Liver (tissue), 9 donors: Measurements from ENCODE around the gene SKIC8. TPM values are rescaled to one million over a fixed set of nuclear protein-coding genes. Genes with fewer than 3 reads are reported as not detected.

ENCODE experiments used
- DNase-seq: peaks from one replicate; pipeline ENCODE4 v3.0.0-alpha.2; 2017; ENCODE audit warnings: low spot score
- H3K27ac ChIP-seq, 2 donors: one replicate each; pipeline ENCODE4 v1.7.0; 2013; ENCODE audit warnings: inconsistent platforms in 2 of 2, low read length in 2 of 2, control low read depth in 1 of 2, low read depth in 1 of 2, mild to moderate bottlenecking in 1 of 2
- H3K27me3 ChIP-seq, 4 donors: one replicate each; pipeline versions ENCODE4 v1.6.1 to v1.7.0; 2013; ENCODE audit warnings: low read length in 3 of 4, inconsistent platforms in 1 of 4, mild to moderate bottlenecking in 1 of 4, moderate library complexity in 1 of 4; ENCODE audit not compliant: control insufficient read depth in 4 of 4, insufficient read depth in 4 of 4
- H3K36me3 ChIP-seq, 4 donors: one replicate each; pipeline versions ENCODE4 v1.6.1 to v1.7.0; 2013; ENCODE audit warnings: low read length in 3 of 4, mild to moderate bottlenecking in 3 of 4, low read depth in 1 of 4, moderate library complexity in 1 of 4; ENCODE audit not compliant: control insufficient read depth in 4 of 4, insufficient read depth in 3 of 4
- H3K4me1 ChIP-seq, 4 donors: one replicate each; pipeline versions ENCODE4 v1.6.1 to v1.7.0; 2013; ENCODE audit warnings: low read length in 3 of 4, mild to moderate bottlenecking in 3 of 4, moderate library complexity in 1 of 4; ENCODE audit not compliant: control insufficient read depth in 4 of 4, insufficient read depth in 4 of 4
- H3K4me3 ChIP-seq, 3 donors: one replicate each; pipeline versions ENCODE4 v1.6.1 to v1.7.0; 2013; ENCODE audit warnings: low read length in 3 of 3, control low read depth in 1 of 3, low read depth in 1 of 3, mild to moderate bottlenecking in 1 of 3
- H3K9ac ChIP-seq, 2 donors: one replicate each; pipeline ENCODE4 v1.7.0; 2013; ENCODE audit warnings: low read length in 2 of 2, mild to moderate bottlenecking in 2 of 2, moderate library complexity in 2 of 2, control low read depth in 1 of 2, low read depth in 1 of 2
- H3K9me3 ChIP-seq, 4 donors: one replicate each; pipeline versions ENCODE4 v1.6.1 to v1.7.0; 2013; ENCODE audit warnings: low read length in 3 of 4; ENCODE audit not compliant: control insufficient read depth in 4 of 4
- CTCF ChIP-seq: fragments of 150-350 bp; IDR thresholded peaks from 2 replicates; pipeline ENCODE4 v1.5.1; 2017; ENCODE audit warnings: improper control_type of control experiment, low read depth, low read length; ENCODE audit not compliant: missing input control
- EGR1 ChIP-seq, 2 donors: IDR thresholded peaks; 2 replicates each; pipeline ENCODE4 v1.6.1; 2016 to 2018; ENCODE audit warnings: antibody characterized with exemption in 2 of 2, low read depth in 2 of 2
- FOXA1 ChIP-seq: IDR thresholded peaks from 2 replicates; pipeline ENCODE4 v1.6.1; 2016; ENCODE audit warnings: antibody characterized with exemption
- FOXA2 ChIP-seq: IDR thresholded peaks from 2 replicates; pipeline ENCODE4 v1.6.1; 2016; ENCODE audit warnings: antibody characterized with exemption
- GABPA ChIP-seq, 2 donors: IDR thresholded peaks in 1 of 2; conservative IDR thresholded peaks in 1 of 2; 2 replicates each; pipeline ENCODE4 v1.6.1; 2016; ENCODE audit warnings: antibody characterized with exemption in 2 of 2, mild to moderate bottlenecking in 1 of 2, moderate library complexity in 1 of 2
- HNF4A ChIP-seq, 2 donors: conservative IDR thresholded peaks; 2 replicates each; pipeline ENCODE4 v1.6.1; 2016; ENCODE audit warnings: antibody characterized with exemption in 2 of 2, mild to moderate bottlenecking in 2 of 2
- HNF4G ChIP-seq: IDR thresholded peaks from 2 replicates; pipeline ENCODE4 v1.6.1; 2016; ENCODE audit warnings: antibody characterized with exemption
- JUND ChIP-seq, 2 donors: IDR thresholded peaks; 2 replicates each; pipeline ENCODE4 v1.6.1; 2016; ENCODE audit warnings: antibody characterized with exemption in 2 of 2
- NR2F2 ChIP-seq: IDR thresholded peaks from 2 replicates; pipeline ENCODE4 v1.6.1; 2016; ENCODE audit warnings: antibody characterized with exemption
- RAD21 ChIP-seq, 2 donors: IDR thresholded peaks; 2 replicates each; pipeline ENCODE4 v1.6.1; 2016; ENCODE audit warnings: antibody characterized with exemption in 2 of 2, mild to moderate bottlenecking in 2 of 2
- RXRA ChIP-seq, 2 donors: IDR thresholded peaks; 2 replicates each; pipeline ENCODE4 v1.6.1; 2017 to 2018; ENCODE audit warnings: antibody characterized with exemption in 2 of 2, mild to moderate bottlenecking in 1 of 2
- SP1 ChIP-seq: IDR thresholded peaks from 2 replicates; pipeline ENCODE4 v1.6.1; 2018; ENCODE audit warnings: antibody characterized with exemption, mild to moderate bottlenecking
- TAF1 ChIP-seq: conservative IDR thresholded peaks from 2 replicates; pipeline ENCODE4 v1.6.1; 2016; ENCODE audit warnings: antibody characterized with exemption, mild to moderate bottlenecking
- YY1 ChIP-seq: IDR thresholded peaks from 2 replicates; pipeline ENCODE4 v1.6.1; 2016; ENCODE audit warnings: antibody characterized with exemption, mild to moderate bottlenecking
- WGBS: extraction: QIAGEN DNeasy Blood & Tissue Kit; methylation state at CpG from one replicate; pipeline ENCODE4 v1.1.7; 2013; 5-methylcytosine and 5-hydroxymethylcytosine counted together
- polyA plus RNA-seq, 2 donors: library from polyadenylated mRNA; stranded (reverse) in 1 of 2; unstranded in 1 of 2; fragments of 200-250 nt in 1 of 2; fragments of >200 nt in 1 of 2; fragmentation: Nextera tagmentation in 1 of 2; extraction: Ambion mirVana in 1 of 2; gene quantifications; one replicate each; pipeline versions ENCODE4 v1.2.1 to v1.2.3, GENCODE V29; 2013 to 2015
- total RNA-seq, 2 donors: library from RNA; depleted of rRNA; stranded (reverse); fragments of >200 nt; gene quantifications; one replicate each; pipeline ENCODE4 v1.2.3, GENCODE V29; 2014
- TF ChIP-seq, protein P1 (sequence below): IDR thresholded peaks from 2 replicates; pipeline ENCODE4 v1.6.1; 2016; ENCODE audit warnings: antibody characterized with exemption
- TF ChIP-seq, protein P2 (sequence below): IDR thresholded peaks from 2 replicates; pipeline ENCODE4 v1.6.1; 2016; ENCODE audit warnings: antibody characterized with exemption
- TF ChIP-seq, protein P3 (sequence below): IDR thresholded peaks from 2 replicates; pipeline ENCODE4 v1.6.1; 2016; ENCODE audit warnings: antibody characterized with exemption
- TF ChIP-seq, protein P4 (sequence below): IDR thresholded peaks from 2 replicates; pipeline ENCODE4 v1.6.1; 2016; ENCODE audit warnings: antibody characterized with exemption, mild to moderate bottlenecking
- donor health status: healthy.
- donor health status: healthy.
- donor health status: healthy.
- donor health status: healthy.
- donor health status: healthy.

The SKIC8 gene
- total and polyA plus RNA-seq, 4 donors, result 33.4 to 48.7 (median 40.2) TPM

GRCh38 chr15:78272316-78272715, 27.1 kb downstream of the SKIC8 start:
- Histone ChIP-seq H3K4me1 (no peaks in the 10 kb centered on the region), H3K27ac (no peak overlapping the region), H3K36me3 (no peaks in the 10 kb centered on the region), H3K27me3 (no peaks in the 10 kb centered on the region), H3K4me3 (no peak overlapping the region), H3K9ac (no peak overlapping the region), H3K9me3 (no peaks in the 10 kb centered on the region)
- 92% methylated on average over 2 of the region's 2 CpGs for WGBS
- no peak for DNase-seq
- TF ChIP-seq, protein P1, sequence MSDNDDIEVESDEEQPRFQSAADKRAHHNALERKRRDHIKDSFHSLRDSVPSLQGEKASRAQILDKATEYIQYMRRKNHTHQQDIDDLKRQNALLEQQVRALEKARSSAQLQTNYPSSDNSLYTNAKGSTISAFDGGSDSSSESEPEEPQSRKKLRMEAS, result no peak
- TF ChIP-seq RAD21 (IDR thresholded peaks at IDR 0.05), result no peak
- TF ChIP-seq, protein P2, sequence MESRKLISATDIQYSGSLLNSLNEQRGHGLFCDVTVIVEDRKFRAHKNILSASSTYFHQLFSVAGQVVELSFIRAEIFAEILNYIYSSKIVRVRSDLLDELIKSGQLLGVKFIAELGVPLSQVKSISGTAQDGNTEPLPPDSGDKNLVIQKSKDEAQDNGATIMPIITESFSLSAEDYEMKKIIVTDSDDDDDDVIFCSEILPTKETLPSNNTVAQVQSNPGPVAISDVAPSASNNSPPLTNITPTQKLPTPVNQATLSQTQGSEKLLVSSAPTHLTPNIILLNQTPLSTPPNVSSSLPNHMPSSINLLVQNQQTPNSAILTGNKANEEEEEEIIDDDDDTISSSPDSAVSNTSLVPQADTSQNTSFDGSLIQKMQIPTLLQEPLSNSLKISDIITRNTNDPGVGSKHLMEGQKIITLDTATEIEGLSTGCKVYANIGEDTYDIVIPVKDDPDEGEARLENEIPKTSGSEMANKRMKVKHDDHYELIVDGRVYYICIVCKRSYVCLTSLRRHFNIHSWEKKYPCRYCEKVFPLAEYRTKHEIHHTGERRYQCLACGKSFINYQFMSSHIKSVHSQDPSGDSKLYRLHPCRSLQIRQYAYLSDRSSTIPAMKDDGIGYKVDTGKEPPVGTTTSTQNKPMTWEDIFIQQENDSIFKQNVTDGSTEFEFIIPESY, result no peak
- no peak for TF ChIP-seq TAF1

- TF ChIP-seq TAF1 (no peak), NR2F2 (no peak), FOXA2 (no peak), EGR1 (IDR thresholded peaks at IDR 0.05; ENCODE audit: low read depth in 2 of 2) (no peak), HNF4A (conservative IDR thresholded peaks at IDR 0.05) (no peak), HNF4G (no peak), GABPA (IDR thresholded peaks at IDR 0.05 in 1 of 2, conservative IDR thresholded peaks at IDR 0.05 in 1 of 2) (no peak), FOXA1 (no peak), YY1 (no peak), SP1 (no peak), RAD21 (IDR thresholded peaks at IDR 0.05) (no peak), CTCF (no peak), RXRA (IDR thresholded peaks at IDR 0.05) (no peak), JUND (IDR thresholded peaks at IDR 0.05) (no peak)
- TF ChIP-seq, protein P3, sequence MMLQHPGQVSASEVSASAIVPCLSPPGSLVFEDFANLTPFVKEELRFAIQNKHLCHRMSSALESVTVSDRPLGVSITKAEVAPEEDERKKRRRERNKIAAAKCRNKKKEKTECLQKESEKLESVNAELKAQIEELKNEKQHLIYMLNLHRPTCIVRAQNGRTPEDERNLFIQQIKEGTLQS, result no peak
- TF ChIP-seq, protein P2, result no peak
- TF ChIP-seq, protein P1, result no peak
- TF ChIP-seq, protein P4, sequence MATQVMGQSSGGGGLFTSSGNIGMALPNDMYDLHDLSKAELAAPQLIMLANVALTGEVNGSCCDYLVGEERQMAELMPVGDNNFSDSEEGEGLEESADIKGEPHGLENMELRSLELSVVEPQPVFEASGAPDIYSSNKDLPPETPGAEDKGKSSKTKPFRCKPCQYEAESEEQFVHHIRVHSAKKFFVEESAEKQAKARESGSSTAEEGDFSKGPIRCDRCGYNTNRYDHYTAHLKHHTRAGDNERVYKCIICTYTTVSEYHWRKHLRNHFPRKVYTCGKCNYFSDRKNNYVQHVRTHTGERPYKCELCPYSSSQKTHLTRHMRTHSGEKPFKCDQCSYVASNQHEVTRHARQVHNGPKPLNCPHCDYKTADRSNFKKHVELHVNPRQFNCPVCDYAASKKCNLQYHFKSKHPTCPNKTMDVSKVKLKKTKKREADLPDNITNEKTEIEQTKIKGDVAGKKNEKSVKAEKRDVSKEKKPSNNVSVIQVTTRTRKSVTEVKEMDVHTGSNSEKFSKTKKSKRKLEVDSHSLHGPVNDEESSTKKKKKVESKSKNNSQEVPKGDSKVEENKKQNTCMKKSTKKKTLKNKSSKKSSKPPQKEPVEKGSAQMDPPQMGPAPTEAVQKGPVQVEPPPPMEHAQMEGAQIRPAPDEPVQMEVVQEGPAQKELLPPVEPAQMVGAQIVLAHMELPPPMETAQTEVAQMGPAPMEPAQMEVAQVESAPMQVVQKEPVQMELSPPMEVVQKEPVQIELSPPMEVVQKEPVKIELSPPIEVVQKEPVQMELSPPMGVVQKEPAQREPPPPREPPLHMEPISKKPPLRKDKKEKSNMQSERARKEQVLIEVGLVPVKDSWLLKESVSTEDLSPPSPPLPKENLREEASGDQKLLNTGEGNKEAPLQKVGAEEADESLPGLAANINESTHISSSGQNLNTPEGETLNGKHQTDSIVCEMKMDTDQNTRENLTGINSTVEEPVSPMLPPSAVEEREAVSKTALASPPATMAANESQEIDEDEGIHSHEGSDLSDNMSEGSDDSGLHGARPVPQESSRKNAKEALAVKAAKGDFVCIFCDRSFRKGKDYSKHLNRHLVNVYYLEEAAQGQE, result no peak
- H3K4me3 ChIP-seq, result no peak overlapping the region
- no peaks in the 10 kb centered on the region for H3K9me3 ChIP-seq
- peaks cover 0 to 3% (median 0%) of the 10 kb centered on the region in 4 donors for H3K27me3 ChIP-seq
- H3K4me1 ChIP-seq, result peaks cover 0 to 5% (median 1%) of the 10 kb centered on the region in 4 donors
- 82% methylated on average over 2 of the region's 2 CpGs for WGBS
- H3K36me3 ChIP-seq, result no peaks in the 10 kb centered on the region
- H3K27ac ChIP-seq, result no peak overlapping the region
- no peak overlapping the region for H3K9ac ChIP-seq
- DNase-seq, result no peak
Observed at GRCh38 chr15:78266806-78267205, 32.6 kb downstream of the SKIC8 start.
